OCI-LY7 (cell line): ENCODE results near the gene MXRA8. TPM values are rescaled to one million over a fixed set of nuclear protein-coding genes. Genes with fewer than 3 reads are reported as not detected.

ENCODE experiments used
- BruUV-seq: library from RNA; stranded (reverse); fragments of 400-500 nt; replicated peaks from 2 replicates; lab custom pipeline; 2021; lab: Mats Ljungman, UMichigan
- CTCF ChIA-PET: fragments of 300-600 bp; sonication (Branson Sonifier 250); formaldehyde crosslinking; loops from one replicate; lab custom pipeline; 2022; ENCODE audit warnings: antibody characterized with exemption; ENCODE audit not compliant: unreplicated experiment; lab: Charles Lee
- POLR2A ChIA-PET: fragments of 300-600 bp; sonication (Branson Sonifier 250); formaldehyde crosslinking; loops from one replicate; lab custom pipeline; 2022; ENCODE audit warnings: antibody characterized with exemption; lab: Charles Lee
- DNase-seq: peaks from one replicate; pipeline ENCODE4 v3.0.0-alpha.2; 2015; ENCODE audit warnings: low spot score
- H2AFZ ChIP-seq: fragments of 200-600 bp; sonication (generic), shearing (Covaris generic); 2 replicates; pipeline ENCODE4 v1.6.1; 2014; ENCODE audit warnings: mild to moderate bottlenecking, antibody characterized with exemption, low read length, moderate library complexity
- H3K27ac ChIP-seq: fragments of 200-600 bp; sonication (generic); 2 replicates; pipeline ENCODE4 v1.5.1; 2014; ENCODE audit warnings: mixed run types, low read depth, mild to moderate bottlenecking, moderate library complexity, low read length, inconsistent platforms; ENCODE audit not compliant: poor library complexity, severe bottlenecking
- H3K36me3 ChIP-seq: fragments of 200-600 bp; sonication (generic); 2 replicates; pipeline ENCODE4 v1.6.1; 2014; ENCODE audit warnings: mild to moderate bottlenecking, antibody characterized with exemption, low read length, moderate library complexity, mixed read lengths; ENCODE audit not compliant: insufficient read depth
- H3K4me1 ChIP-seq: fragments of 200-600 bp; sonication (generic); 2 replicates; pipeline ENCODE4 v1.5.1; 2014; ENCODE audit warnings: mild to moderate bottlenecking, low read length; ENCODE audit not compliant: insufficient read depth, poor library complexity, severe bottlenecking
- H3K4me2 ChIP-seq: fragments of 200-600 bp; sonication (generic); 2 replicates; pipeline ENCODE4 v1.6.1; 2014; ENCODE audit warnings: mild to moderate bottlenecking, low read length
- H3K4me3 ChIP-seq: fragments of 200-600 bp; sonication (generic); 2 replicates; pipeline ENCODE4 v1.5.1; 2014; ENCODE audit warnings: mild to moderate bottlenecking, low read depth, low read length; ENCODE audit not compliant: poor library complexity, severe bottlenecking
- H3K79me2 ChIP-seq: fragments of 200-600 bp; sonication (generic); 2 replicates; pipeline ENCODE4 v1.6.1; 2016; ENCODE audit warnings: low read depth, mild to moderate bottlenecking, low read length, moderate library complexity, mixed read lengths; ENCODE audit not compliant: insufficient read depth
- H3K9me2 ChIP-seq: fragments of 200-600 bp; sonication (generic); 2 replicates; pipeline ENCODE4 v1.6.1; 2016; ENCODE audit warnings: mild to moderate bottlenecking, low read length, mixed read lengths; ENCODE audit not compliant: insufficient read depth
- H3K9me3 ChIP-seq: fragments of 200-600 bp; sonication (generic); 2 replicates; pipeline ENCODE4 v1.6.1; 2014; ENCODE audit warnings: mild to moderate bottlenecking, mixed run types, low read length, mixed read lengths
- H4K20me1 ChIP-seq: fragments of 200-600 bp; sonication (generic); 2 replicates; pipeline ENCODE4 v1.6.1; 2014; ENCODE audit warnings: mild to moderate bottlenecking, antibody characterized with exemption, low read length, moderate library complexity, mixed read lengths; ENCODE audit not compliant: insufficient read depth
- EZH2phosphoT487 ChIP-seq: fragments of 200-600 bp; sonication (generic); IDR thresholded peaks from 2 replicates; pipeline ENCODE4 v1.6.1; 2018; ENCODE audit warnings: low read depth, borderline replicate concordance, mild to moderate bottlenecking, mixed run types, antibody characterized with exemption, low read length, moderate library complexity, mixed read lengths
- intact Hi-C: fragments of 100-400 bp; cut with micrococcal nuclease; formaldehyde crosslinking; loops from one replicate; pipeline ENCODE4 v1.10.0; 2022; ENCODE audit not compliant: unreplicated experiment
- total RNA-seq, 2 experiments: library from RNA; depleted of rRNA in 1 of 2; stranded (reverse); fragments of >200 nt in 1 of 2; shearing (Covaris generic) in 1 of 2; gene quantifications; 2 replicates each; pipeline ENCODE4 v1.2.3, GENCODE V29; 2014 to 2022
- TF ChIP-seq, protein P1 (sequence below): fragments of 200-600 bp; sonication (generic); conservative IDR thresholded peaks from 2 replicates; pipeline ENCODE4 v1.5.1; 2014; ENCODE audit warnings: mild to moderate bottlenecking, antibody characterized with exemption, low read length, moderate library complexity, mixed read lengths

The MXRA8 gene
- total RNA-seq, 2 experiments from 2014 or later = not detected

DNA sequence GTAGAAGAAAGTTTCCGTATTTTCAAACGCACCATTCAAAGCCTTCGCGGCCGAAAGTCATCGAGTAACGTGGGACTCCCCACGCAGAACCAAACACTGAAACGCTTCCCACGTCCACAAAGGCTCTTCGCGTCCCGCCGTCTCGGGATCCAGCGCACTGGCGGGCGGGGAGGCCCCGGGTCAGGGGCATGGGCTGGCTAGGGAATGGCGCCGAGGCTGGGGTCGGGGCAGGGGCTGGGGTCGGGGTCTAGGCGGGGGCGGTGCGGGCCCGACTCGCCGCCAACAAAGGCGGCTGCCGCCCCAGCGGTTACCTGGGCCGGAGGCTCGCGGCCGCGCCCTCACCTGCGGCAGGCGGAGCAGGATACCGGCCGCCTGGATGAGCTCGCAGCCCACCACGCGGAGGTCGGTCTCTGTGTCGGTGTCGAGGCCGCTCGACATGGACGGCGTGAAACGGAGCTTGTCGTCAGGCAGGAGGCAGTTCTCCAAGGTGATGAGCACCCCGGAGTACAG lies 40.4 kb upstream of the MXRA8 start:
- Histone ChIP-seq H3K79me2 (peaks cover 58% of the 10 kb centered on the region), H3K4me2 (peak overlapping the region; percentile 73), H2AFZ (no peak overlapping the region), H3K27ac (peak overlapping the region; percentile 54), H3K4me1 (peaks cover 29% of the 10 kb centered on the region), H4K20me1 (no peaks in the 10 kb centered on the region), H3K9me3 (no peaks in the 10 kb centered on the region), H3K4me3 (peak overlapping the region; percentile 90), H3K9me2 (no peaks in the 10 kb centered on the region), H3K36me3 (peaks cover 81% of the 10 kb centered on the region)
- DNase-seq = no peak
- intact Hi-C loops = loop anchor here (1.0 kb wide), 1 partner anchor 23 kb away; the partner anchor contains the start of gene AURKAIP1
- BruUV-seq = no TSS peak
- CTCF ChIA-PET = interaction anchor here (0.7 to 0.9 kb wide), 2 partner anchors 9 to 21 kb away, joined by 3 read pairs; no protein-coding TSS in a partner anchor
- POLR2A ChIA-PET = interaction anchor here (0.9 to 1.0 kb wide), 2 partner anchors 23 to 27 kb away, joined by 3 read pairs; no protein-coding TSS in a partner anchor
- TF ChIP-seq, protein P1, sequence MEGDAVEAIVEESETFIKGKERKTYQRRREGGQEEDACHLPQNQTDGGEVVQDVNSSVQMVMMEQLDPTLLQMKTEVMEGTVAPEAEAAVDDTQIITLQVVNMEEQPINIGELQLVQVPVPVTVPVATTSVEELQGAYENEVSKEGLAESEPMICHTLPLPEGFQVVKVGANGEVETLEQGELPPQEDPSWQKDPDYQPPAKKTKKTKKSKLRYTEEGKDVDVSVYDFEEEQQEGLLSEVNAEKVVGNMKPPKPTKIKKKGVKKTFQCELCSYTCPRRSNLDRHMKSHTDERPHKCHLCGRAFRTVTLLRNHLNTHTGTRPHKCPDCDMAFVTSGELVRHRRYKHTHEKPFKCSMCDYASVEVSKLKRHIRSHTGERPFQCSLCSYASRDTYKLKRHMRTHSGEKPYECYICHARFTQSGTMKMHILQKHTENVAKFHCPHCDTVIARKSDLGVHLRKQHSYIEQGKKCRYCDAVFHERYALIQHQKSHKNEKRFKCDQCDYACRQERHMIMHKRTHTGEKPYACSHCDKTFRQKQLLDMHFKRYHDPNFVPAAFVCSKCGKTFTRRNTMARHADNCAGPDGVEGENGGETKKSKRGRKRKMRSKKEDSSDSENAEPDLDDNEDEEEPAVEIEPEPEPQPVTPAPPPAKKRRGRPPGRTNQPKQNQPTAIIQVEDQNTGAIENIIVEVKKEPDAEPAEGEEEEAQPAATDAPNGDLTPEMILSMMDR = no peak
- no peak for TF ChIP-seq EZH2phosphoT487

DNA sequence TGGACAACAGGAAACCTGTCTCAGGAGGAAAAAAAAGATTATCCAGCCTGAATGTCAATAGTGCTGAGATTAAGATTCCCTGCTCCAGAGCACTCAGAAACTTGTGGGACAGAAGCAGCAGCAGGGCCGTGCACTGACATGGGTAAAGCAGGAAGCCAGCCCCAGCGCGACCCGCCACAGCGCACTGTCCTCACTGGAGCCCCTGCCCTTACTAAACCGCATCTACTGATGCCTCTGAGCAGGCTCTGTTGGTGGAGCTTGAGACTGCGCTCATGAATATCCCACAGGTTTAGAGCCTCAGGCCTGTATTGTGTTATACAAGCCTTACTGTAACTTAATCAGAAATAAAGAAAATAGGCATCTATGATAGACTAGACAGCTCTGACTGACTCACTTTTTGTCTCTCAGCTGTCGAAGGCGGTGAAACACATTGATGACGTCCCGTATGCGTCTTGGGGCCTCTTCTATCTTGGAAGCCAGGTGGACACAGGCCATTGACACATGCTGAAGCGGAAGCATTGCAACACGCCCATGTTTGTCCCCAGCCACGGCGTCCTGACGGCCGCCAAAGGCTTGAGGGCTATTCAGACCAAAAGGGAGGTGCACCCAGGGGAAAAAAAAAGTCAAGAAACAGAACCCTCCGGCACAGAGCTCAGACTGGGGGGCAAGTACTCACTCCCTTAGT lies 39.6 kb upstream of the MXRA8 start:
- TF ChIP-seq, protein P1 = no peak
- no peak for TF ChIP-seq EZH2phosphoT487
- no peaks in the 10 kb centered on the region for H4K20me1 ChIP-seq
- H3K79me2 ChIP-seq = peaks cover 58% of the 10 kb centered on the region
- H3K4me1 ChIP-seq = peaks cover 29% of the 10 kb centered on the region
- no peaks in the 10 kb centered on the region for H3K9me3 ChIP-seq
- POLR2A ChIA-PET = interaction anchor here (0.5 to 0.6 kb wide), 3 partner anchors 10 to 127 kb away, joined by 3 to 4 read pairs (median 3); no protein-coding TSS in a partner anchor
- no peak for DNase-seq
- TSS peak; percentile 64 for BruUV-seq
- H2AFZ ChIP-seq = no peak overlapping the region
- H3K36me3 ChIP-seq = peaks cover 81% of the 10 kb centered on the region
- no peaks in the 10 kb centered on the region for H3K9me2 ChIP-seq
- peak overlapping the region; percentile 90 for H3K4me3 ChIP-seq
- peak overlapping the region; percentile 54 for H3K27ac ChIP-seq
- peak overlapping the region; percentile 73 for H3K4me2 ChIP-seq
- CTCF ChIA-PET = no interaction called here
- intact Hi-C loops = no loop called here

DNA sequence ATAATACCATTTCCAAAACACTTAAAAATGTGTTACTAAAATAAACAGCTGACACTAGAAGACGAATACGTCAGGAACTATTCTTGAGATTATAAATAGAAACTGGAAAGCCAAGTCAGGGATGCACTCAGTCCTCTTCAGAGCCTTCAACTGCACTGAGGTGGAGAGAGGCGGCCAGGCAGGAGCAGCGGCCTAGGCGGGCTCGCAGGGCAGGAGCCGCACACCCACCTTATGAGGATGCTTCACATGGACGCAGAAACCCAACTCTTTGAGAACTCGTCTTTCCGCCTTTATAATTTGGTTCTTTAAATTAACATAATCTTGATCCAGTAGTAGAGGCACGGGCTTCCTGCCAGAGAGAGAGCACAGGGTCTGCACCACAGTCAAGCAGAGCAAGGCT lies 36.8 kb upstream of the MXRA8 start:
- Histone ChIP-seq H4K20me1 (no peaks in the 10 kb centered on the region), H3K79me2 (peaks cover 39% of the 10 kb centered on the region), H2AFZ (no peak overlapping the region), H3K9me3 (no peaks in the 10 kb centered on the region), H3K4me3 (no peak overlapping the region), H3K36me3 (peaks cover 81% of the 10 kb centered on the region), H3K27ac (no peak overlapping the region), H3K9me2 (no peaks in the 10 kb centered on the region), H3K4me2 (no peak overlapping the region), H3K4me1 (peaks cover 12% of the 10 kb centered on the region)
- BruUV-seq = no TSS peak
- no peak for TF ChIP-seq EZH2phosphoT487
- TF ChIP-seq, protein P1 = no peak
- intact Hi-C loops = no loop called here
- DNase-seq = no peak
- CTCF ChIA-PET = no interaction called here
- POLR2A ChIA-PET = no interaction called here
